Endometrium (tissue), 2 donors: ENCODE results near the gene GMPPA.

Source experiments
- FAIRE-seq: peaks from 2 replicates; lab custom pipeline; 2012; peaks lifted over from hg19 to GRCh38; lab: Jason Lieb, UNC
- donor health status: control.
- donor health status: control.

The GMPPA gene

DNA sequence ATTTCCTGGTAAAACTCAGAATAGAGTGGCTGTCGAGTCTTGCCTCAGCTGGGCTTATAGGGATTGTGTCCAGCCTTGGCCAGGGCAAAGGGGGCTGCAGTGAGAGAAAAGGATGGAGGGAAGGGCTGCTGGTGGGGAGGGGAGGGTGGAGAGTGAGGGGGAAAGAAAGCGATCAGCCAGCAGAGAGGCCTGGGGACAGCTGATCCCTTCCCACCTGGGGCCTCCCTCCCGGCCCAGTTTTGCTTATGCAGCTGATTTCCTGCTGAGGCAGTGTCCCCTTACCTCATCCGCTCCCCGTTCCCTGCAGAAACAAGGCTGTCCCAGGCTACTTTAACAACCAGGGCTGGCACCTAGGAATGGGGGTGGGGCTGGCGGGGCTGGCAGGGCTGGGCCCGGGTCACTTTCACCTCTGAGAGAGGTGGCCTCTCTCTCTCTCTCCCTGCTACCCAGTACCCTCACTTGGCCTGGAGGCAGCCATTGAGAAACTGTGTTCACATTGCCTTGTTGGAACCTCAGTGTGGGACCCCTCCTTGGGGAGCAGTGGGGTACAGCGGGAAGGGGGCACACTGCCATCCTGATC, 12.2 kb upstream of the GMPPA start:
- no peak for FAIRE-seq

DNA sequence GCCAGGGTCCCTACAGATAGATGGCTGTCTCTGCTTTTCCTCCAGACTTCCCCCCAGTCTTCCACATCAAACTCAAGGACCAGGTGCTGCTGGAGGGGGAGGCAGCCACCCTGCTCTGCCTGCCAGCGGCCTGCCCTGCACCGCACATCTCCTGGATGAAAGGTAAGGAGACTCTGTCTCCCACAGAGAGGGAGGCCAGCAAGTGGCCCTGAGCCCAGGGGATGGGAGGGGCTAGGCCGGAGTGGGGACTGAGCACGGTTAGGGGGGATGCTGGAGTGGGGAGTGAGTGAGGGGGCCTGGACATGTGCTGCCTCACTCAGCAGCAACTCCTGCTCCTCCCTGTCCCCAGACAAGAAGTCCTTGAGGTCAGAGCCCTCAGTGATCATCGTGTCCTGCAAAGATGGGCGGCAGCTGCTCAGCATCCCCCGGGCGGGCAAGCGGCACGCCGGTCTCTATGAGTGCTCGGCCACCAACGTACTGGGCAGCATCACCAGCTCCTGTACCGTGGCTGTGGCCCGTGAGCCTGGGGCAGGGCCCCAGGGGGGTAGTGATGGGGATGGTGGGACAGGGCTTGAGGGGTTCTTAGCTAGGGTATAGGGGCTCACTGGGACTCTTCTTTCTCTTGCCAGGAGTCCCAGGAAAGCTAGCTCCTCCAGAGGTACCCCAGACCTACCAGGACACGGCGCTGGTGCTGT, 10.4 kb upstream of the GMPPA start:
- FAIRE-seq = no peak

DNA sequence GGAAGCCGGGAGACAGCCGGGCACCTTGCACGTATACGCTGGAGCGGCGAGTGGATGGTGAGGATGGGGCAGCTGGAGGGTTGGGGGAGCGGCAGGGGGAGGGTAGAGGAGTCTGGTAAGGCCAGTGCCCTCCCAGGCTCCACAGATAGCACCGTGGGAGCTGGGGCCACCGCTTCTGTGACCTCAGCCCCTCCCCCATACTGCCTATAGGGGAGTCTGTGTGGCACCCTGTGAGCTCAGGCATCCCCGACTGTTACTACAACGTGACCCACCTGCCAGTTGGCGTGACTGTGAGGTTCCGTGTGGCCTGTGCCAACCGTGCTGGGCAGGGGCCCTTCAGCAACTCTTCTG, 9.9 kb upstream of the GMPPA start:
- FAIRE-seq = no peak

DNA sequence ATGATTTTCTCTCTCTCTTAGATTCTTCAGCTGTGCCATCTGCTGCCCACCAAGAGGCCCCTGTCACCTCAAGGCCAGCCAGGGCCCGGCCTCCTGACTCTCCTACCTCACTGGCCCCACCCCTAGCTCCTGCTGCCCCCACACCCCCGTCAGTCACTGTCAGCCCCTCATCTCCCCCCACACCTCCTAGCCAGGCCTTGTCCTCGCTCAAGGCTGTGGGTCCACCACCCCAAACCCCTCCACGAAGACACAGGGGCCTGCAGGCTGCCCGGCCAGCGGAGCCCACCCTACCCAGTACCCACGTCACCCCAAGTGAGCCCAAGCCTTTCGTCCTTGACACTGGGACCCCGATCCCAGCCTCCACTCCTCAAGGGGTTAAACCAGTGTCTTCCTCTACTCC, 9.4 kb upstream of the GMPPA start:
- no peak for FAIRE-seq

DNA sequence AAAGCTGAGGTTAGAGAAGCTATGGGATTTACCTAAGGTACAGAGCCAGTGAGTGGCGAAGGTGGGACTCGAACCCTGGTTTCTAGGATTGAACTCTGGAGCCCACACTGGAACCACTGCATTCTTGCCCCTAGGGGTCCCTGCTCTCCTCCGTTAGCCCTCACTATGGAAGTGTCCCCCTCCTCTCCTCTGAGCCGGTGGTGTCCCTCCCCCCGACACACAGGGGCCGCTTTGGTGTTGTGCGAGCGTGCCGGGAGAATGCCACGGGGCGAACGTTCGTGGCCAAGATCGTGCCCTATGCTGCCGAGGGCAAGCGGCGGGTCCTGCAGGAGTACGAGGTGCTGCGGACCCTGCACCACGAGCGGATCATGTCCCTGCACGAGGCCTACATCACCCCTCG, 8.5 kb upstream of the GMPPA start:
- FAIRE-seq = no peak

DNA sequence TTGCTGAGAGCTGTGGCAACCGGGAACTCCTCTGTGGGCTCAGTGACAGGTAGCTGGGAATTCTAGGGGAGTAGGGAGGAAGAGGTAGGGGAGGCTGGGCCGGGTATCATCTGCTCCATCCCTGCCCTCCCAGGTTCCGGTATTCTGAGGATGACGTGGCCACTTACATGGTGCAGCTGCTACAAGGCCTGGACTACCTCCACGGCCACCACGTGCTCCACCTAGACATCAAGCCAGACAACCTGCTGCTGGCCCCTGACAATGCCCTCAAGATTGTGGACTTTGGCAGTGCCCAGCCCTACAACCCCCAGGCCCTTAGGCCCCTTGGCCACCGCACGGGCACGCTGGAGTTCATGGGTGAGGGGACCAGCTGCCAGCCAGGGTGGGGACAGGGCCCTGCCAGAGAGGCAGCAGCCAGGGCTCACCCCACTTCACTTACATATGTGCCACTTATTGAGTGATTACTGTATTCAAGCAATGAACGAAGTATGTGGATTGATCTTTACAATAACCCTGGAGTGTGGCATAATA, 8.0 kb upstream of the GMPPA start:
- no peak for FAIRE-seq

DNA sequence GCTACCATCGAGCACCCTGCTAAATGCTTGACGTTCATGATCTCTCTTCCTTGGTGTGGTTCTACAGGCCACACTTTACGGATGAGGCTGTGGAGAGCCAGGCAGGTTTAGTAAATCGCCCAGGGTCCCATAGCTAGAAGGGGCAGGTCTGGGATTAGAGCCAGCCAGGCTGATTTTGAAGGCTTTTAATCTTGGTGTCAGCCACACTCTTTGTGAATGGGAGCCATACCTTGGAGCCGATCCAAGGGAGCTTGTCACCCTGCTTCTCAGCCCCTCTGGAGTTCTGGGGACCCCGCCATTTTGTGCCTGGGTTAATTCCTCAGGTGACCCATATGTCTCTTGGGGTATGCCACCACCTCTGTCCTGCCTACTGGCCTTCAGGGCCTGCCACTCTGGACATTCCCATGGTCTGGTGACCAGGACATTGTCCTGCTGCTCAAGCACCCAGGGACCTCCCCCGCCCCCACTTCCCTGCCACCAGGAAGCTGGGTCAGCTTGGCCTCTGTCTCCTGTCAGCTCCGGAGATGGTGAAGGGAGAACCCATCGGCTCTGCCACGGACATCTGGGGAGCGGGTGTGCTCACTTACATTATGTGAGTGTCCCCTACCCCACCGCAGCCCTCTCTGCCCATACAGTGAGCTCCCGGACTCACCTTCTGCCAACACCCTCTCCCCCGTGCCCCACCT, 7.3 kb upstream of the GMPPA start:
- no peak for FAIRE-seq

DNA sequence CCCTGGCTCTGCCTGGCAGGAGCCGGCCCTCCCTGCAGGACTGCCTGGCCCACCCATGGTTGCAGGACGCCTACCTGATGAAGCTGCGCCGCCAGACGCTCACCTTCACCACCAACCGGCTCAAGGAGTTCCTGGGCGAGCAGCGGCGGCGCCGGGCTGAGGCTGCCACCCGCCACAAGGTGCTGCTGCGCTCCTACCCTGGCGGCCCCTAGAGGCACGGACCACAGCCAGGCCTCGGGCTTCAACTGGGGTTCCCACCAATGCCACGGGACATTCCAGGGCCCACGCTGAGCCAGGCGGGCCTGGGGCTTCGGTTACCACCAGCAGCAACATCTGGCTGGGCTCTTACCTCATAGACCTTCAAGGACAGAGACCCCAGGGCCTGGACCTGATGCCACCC, 6.1 kb upstream of the GMPPA start:
- FAIRE-seq = no peak

DNA sequence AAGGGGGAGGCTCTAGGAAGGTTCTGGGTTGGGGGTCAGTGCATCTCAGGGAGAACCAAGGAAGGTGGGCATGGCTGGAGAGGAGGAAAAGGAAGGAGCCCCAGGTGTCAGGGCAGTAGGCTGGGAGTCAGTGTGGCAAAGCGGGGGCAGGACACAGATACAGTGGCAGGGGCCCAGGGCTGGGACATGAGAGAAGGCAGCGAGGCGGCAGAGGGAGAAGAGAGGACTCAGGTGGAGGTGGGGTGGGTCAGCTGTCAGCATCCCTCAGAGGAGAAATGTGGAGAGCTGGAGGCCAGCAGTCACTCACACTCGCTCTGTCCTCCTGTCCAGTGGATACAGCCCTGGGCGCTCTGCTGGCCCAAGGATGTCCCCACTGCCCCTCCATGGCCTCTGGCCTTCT, 5.6 kb upstream of the GMPPA start:
- no peak for FAIRE-seq

DNA sequence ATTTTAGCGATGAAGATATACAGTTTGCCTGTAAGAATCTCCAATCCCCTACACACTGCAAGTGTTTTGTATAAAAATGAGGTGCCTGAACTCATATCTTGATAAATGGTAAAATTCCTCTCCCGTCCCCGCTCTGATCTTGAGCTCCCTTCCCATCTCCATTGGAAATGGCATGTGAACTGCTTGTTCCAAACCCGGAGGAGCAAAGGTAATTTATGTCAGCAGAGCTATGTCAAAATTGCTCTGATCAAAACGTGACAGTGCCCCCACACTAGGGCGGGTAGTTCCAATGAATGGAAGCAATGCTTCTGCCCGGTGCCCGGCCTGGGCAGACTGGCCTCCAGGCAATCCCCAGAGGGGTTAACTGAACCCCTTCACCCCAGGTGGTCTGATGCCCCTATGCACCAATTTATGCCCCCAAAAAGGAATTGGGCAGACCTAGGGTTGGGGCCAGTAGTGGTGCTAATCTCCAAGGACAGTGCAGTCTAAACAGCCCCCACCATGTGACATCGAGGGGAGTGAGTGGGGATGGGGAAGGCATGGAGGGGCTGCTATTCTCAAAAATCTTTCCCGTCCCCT, 3.6 kb upstream of the GMPPA start:
- FAIRE-seq = no peak

DNA sequence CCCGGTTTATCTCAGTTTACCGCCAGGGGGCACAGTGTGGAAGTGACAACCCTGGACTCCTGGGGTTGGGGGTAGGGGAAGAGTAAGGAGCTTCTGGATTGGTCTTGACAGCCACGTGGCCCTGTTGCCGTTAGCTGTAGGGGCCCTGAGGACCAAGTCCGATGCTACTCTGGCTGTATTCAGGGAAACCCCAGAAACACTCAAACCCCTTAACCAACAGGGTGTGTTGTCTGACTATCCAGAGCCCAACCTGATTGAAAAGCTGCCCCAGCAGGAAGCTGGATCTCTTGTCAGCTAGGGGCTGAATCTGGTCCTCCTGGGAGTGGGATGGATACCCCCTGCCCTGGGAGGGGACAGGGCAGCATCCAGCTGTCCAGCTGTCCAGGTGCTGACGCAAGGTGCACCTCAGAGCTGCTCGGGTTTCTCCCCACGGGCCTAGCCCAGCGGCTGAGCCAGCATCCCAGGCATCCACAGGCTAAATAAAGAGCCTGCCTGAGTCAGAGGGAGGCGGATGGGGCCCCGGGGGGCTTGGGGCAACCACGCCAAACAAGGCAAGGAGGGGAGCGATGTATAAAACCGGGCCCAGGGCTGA, 3.1 kb upstream of the GMPPA start:
- no peak for FAIRE-seq

DNA sequence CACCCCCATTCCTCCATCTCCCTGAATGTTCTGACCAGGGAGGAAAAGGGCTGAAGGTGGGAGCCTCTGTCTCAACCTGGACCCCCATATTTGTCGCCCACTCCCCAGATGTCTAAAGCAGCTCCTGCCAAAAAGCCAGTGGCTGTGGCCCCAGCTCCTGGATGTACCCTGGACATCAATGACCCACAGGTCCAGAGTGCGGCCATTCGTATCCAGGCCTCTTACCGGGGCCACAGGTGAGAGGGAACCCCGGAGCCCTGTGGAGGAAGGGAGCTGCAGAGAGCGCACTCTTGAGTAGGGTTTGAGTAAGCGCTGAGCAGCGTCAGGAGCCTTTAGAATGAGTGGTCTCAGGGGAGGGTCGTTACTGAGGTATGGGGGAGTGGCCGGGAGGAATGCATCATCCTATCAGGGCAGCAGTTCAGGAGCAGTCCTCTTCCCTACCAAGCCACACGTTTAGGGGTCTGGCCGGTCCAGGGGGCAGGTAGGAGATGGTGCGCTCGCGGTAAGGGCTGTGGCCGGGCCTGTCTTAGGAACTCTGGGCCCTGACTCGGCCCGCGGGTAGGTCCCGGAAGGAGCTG, 2.4 kb upstream of the GMPPA start:
- no peak for FAIRE-seq

DNA sequence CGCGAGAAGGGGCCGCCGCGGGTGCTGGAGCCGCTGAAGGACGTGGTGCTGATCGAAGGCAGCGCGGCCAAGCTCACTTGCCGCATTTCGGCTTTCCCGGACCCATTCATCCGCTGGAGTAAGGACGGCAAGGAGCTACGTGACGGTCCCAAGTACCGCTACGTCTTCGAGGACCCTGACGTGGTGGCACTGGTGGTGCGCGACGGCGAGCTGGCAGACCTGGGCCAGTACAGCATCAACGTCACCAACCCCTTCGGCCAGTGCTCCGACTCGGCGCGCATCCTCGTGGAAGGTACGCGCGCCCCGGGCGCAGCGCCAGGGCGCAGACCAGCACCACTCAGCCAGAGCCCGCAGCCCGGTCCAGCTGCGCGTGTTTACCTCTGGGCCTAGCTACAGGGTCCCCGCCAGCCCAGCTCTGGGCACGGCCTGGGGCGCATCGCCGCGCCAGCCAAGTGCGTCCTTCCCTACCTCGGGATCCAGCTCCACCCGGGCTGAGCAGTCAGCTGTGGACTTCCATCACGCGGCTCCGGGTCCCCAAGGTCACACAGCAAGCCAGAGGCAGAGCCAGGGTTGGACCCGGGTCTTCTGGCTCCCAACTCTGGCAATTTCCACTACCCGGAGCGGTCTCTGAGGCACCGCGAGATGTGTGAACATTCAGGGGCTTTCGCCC, 1.7 kb upstream of the GMPPA start:
- FAIRE-seq = no peak

DNA sequence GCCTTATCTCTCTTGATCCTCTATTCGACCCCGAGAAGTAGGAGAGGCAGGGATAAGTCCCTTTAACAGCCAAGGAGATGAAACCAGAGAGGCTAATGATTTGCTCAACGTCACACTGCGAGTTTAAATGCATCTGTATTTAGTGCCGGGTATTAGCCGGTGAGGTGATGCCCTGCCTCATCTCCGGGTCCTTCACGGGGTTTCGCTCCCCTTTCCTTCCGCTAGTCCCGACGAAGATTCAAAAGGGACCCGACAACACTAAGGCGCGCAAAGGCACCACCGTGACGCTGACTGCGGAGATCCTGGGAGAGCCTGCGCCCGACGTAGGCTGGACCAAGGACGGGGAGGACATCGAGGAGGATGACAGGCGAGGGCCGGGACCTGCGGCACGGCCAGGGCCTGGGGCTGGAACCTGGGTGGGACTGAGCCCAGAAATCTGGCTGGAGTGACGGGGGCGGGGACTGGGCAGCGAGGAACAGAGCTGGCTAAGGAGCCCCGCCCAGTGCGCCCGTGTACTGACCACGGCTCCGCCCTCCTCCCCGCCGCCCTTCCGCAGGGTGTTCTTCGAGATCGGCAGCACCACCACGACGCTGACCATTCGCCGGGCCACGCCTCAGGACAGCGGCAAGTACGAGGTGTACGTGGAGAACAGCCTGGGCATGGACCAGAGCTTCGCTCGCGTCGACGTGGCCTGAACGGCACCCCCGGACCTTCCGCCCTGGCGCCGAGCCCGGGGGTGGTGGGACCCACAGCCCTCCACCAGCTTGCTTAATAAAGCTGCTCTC, 1.0 kb upstream of the GMPPA start:
- no peak for FAIRE-seq

DNA sequence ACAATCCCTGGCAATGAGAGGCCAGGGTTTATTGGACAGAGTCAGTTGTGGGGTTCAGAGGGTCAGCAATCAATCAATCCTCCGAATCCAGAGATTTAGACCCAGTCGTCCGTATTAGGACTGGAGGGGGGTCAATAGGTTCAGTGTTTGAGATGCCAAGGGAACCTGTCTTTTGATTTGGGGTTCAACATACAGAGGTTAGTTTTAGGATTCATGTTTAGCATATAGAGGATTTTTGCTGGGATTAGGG, 292 bp downstream of the GMPPA start:
- FAIRE-seq = no peak

DNA sequence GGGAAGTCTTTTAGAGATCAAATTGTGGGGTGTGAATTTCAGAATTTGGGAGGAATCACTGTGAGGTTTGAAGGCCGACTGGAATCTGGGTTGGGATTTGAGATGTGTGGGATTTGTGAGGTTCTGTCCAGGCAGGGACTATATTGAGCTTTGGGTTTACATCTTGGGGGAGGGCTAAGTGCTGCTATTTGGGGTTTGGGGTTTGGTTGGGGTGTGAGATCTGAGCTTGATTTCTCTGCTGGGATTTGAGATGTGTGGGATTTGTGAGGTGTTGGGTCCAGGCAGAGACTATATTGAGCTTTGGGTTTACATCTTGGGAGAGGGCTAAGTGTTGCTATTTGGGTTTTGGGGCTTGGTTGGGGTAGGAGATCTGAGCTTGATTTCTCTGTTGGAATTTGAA, 864 bp downstream of the GMPPA start:
- FAIRE-seq = no peak

DNA sequence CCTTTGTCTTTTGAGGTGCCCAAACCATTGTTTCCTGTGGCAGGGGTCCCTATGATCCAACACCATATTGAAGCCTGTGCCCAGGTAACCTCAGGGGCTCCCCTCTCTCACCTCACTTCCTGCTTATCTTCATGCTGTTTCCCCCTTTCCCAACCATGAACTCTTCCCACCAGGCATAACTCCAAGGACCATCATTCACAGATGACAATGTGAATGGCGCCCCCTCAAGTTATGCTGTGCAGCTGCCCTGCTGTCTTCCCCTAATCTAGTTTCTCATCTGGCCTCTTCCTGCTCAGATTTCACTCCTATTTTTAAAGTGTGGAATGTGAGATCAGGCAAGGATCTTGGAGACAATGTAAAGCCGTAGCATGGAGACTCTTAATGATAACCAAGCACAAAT, 1.4 kb downstream of the GMPPA start:
- FAIRE-seq = no peak

DNA sequence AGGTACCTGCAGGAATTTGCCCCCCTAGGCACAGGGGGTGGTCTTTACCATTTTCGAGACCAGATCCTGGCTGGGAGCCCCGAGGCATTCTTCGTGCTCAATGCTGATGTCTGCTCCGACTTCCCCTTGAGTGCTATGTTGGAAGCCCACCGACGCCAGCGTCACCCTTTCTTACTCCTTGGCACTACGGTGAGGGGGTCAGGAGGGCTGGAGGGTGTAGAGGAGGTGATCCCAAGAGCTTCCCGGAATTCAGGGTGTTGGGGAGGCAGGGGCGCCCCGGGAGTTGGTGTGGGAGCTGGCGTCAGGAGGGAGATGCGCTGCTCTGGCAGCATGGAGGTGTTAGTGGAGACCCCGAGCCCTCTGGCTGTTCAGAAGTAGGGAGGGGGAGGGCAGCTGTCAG, 3.2 kb downstream of the GMPPA start:
- FAIRE-seq = no peak

DNA sequence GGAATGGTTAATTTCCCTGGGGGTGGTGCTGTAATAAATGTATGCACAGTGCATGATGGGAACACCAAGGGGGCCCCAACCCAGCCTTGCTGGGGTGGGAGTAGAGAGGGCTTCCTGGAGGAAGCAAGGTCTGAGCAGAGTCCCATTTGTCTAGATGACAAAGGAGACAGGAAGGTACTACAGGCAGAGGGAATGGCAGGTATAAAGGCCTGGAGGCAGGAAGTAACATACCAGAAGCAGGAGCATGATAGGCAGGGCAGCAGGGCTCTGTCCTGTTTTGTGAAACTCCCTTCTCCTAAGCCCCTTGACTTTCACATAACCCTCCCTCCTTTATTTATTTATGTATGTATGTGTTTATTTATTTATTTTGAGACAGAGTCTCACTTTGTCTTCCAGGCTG, 3.9 kb downstream of the GMPPA start:
- FAIRE-seq = no peak

DNA sequence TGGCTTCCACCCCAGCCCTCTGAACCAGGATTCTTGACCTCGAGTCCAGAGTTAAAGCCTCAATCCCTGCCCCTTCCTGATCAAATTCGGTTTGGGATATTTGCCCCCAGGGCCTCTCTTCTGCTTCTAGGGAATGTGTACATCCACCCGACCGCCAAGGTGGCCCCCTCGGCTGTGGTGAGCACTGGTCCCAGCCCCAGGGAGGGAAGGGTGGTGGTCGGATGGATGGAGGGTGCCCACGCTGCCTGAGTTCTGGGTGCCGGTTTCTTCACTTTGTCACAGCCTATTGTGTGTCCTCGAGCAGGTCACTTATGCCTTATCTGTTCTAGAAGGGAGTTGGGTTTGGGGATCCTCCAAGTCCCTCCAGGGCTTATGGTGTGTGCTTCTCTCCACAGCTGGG, 6.9 kb downstream of the GMPPA start:
- no peak for FAIRE-seq

DNA sequence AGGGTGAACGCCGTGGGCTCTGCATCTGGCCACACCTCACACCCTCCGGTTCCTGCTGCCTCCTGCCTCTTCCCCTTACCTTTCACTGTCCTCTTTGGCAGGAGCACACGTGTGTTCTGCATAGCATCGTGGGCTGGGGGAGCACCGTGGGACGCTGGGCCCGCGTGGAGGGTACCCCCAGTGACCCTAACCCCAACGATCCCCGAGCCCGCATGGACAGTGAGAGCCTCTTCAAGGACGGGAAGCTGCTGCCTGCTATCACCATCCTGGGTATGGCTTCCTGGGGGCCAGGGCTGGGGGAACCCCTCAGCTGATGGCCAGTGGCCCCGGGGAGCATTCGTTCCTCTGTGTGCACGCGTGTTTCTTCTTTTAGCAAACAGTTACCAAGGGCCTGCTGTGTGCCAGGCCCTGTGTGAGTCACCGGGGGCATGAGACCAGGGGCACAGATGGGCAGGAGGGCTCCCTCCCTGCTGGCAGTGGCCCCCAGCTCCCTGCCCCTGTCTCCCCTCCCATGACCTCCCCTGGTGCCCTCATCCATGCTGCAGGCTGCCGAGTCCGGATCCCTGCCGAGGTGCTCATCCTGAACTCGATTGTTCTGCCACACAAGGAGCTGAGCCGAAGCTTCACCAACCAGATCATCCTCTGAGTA, 7.6 kb downstream of the GMPPA start:
- FAIRE-seq = no peak
